SK-N-SH (cell line): ENCODE measurements around the gene ZNF319. TPM values are rescaled to one million over a fixed set of nuclear protein-coding genes. Genes with fewer than 3 reads are reported as not detected.

Experiments
- CTCF ChIA-PET: fragments of 300-600, 350-600 bp; formaldehyde crosslinking; extraction: SDS; loops from one replicate; lab custom pipeline; 2021; lab: Yijun Ruan, JAX
- POLR2A ChIA-PET: fragments of 350-600 bp; sonication (Branson Sonifier 250); formaldehyde crosslinking; extraction: SDS; loops from one replicate; lab custom pipeline; 2020; ENCODE audit warnings: antibody characterized with exemption, inconsistent platforms; lab: Yijun Ruan, JAX
- DNase-seq: peaks from one replicate; pipeline ENCODE4 v3.0.0; 2012
- H2AFZ ChIP-seq: fragments of 200-600 bp; sonication (generic); 2 replicates; pipeline ENCODE4 v1.8.1; 2016; ENCODE audit warnings: antibody characterized with exemption, mild to moderate bottlenecking, low read depth
- H3F3A ChIP-seq: fragments of 200-600 bp; sonication (generic); replicated peaks from 2 replicates; pipeline ENCODE3; 2016; ENCODE audit warnings: antibody characterized with exemption, mild to moderate bottlenecking; ENCODE audit not compliant: insufficient read depth
- H3K27ac ChIP-seq, 2 experiments: fragments of 200-500 bp in 1 of 2; fragments of 200-600 bp in 1 of 2; sonication (Bioruptor generic) in 1 of 2; sonication (generic), shearing (Covaris generic) in 1 of 2; 2 replicates each; pipeline versions ENCODE4 v1.5.1 to v1.6.1; 2014 to 2016; ENCODE audit warnings: low read depth in 2 of 2, inconsistent platforms in 1 of 2, low read length in 1 of 2, mild to moderate bottlenecking in 1 of 2, mixed read lengths in 1 of 2
- H3K27me3 ChIP-seq: fragments of 200-600 bp; sonication (generic), shearing (Covaris generic); 2 replicates; pipeline ENCODE4 v1.6.1; 2016; ENCODE audit warnings: mixed run types; ENCODE audit not compliant: insufficient read depth
- H3K36me3 ChIP-seq, 2 experiments: fragments of 200-500 bp in 1 of 2; fragments of 200-600 bp in 1 of 2; sonication (Bioruptor generic) in 1 of 2; sonication (generic) in 1 of 2; replicated peaks in 1 of 2; 2 replicates each; pipeline versions ENCODE3 to v1.5.1; 2014 to 2016; ENCODE audit warnings: low read length in 1 of 2, mild to moderate bottlenecking in 1 of 2; ENCODE audit not compliant: insufficient read depth in 2 of 2, control insufficient read depth in 1 of 2
- H3K4me1 ChIP-seq, 2 experiments: fragments of 200-500 bp in 1 of 2; fragments of 200-600 bp in 1 of 2; sonication (Bioruptor generic) in 1 of 2; sonication (generic), shearing (Covaris generic) in 1 of 2; 2 replicates each; pipeline versions ENCODE4 v1.5.1 to v1.6.1; 2014 to 2016; ENCODE audit warnings: low read depth in 1 of 2, low read length in 1 of 2, mixed run types in 1 of 2; ENCODE audit not compliant: insufficient read depth in 2 of 2, control insufficient read depth in 1 of 2
- H3K4me2 ChIP-seq: fragments of 200-600 bp; sonication (generic), shearing (Covaris generic); 2 replicates; pipeline ENCODE4 v1.6.1; 2017; ENCODE audit warnings: mixed run types
- H3K4me3 ChIP-seq, 2 experiments: fragments of 200-500 bp in 1 of 2; fragments of 200-600 bp in 1 of 2; sonication (Bioruptor generic) in 1 of 2; sonication (generic), shearing (Covaris generic) in 1 of 2; 2 replicates each; pipeline versions ENCODE4 v1.5.1 to v1.8.1; 2014 to 2016; ENCODE audit warnings: low read depth in 2 of 2, inconsistent platforms in 1 of 2, low read length in 1 of 2, mild to moderate bottlenecking in 1 of 2, mixed read lengths in 1 of 2, moderate library complexity in 1 of 2
- H3K79me2 ChIP-seq: fragments of 200-600 bp; sonication (generic); 2 replicates; pipeline ENCODE4 v1.8.1; 2017; ENCODE audit warnings: mild to moderate bottlenecking; ENCODE audit not compliant: insufficient read depth
- H3K9ac ChIP-seq: fragments of 200-600 bp; sonication (generic); 2 replicates; pipeline ENCODE4 v1.6.1; 2017; ENCODE audit warnings: mixed run types
- H3K9me2 ChIP-seq: fragments of 200-600 bp; sonication (generic); 2 replicates; pipeline ENCODE4 v1.6.1; 2017; ENCODE audit warnings: mixed run types
- H3K9me3 ChIP-seq: fragments of 200-600 bp; sonication (generic); 2 replicates; pipeline ENCODE4 v1.6.1; 2017; ENCODE audit warnings: mixed run types, mild to moderate bottlenecking, moderate library complexity
- H4K20me1 ChIP-seq: fragments of 200-600 bp; sonication (generic); 2 replicates; pipeline ENCODE4 v1.6.1; 2017; ENCODE audit warnings: mild to moderate bottlenecking, mixed run types; ENCODE audit not compliant: insufficient read depth
- CHD2 ChIP-seq: fragments of 150-350 bp; IDR thresholded peaks from 2 replicates; pipeline ENCODE4 v1.6.1; 2018; ENCODE audit warnings: low read length; ENCODE audit not compliant: partially characterized antibody
- ELF1 ChIP-seq: IDR thresholded peaks from 2 replicates; pipeline ENCODE4 v1.4.0; 2012
- EP300 ChIP-seq, 2 experiments: IDR thresholded peaks; 2 replicates each; pipeline versions ENCODE4 v1.4.0 to v1.6.1; 2012; ENCODE audit warnings: borderline replicate concordance in 1 of 2, low read depth in 1 of 2, low read length in 1 of 2
- FOSL2 ChIP-seq: IDR thresholded peaks from 2 replicates; pipeline ENCODE4 v1.4.0; 2012; ENCODE audit warnings: low read depth, mild to moderate bottlenecking, moderate library complexity, borderline replicate concordance
- FOXJ3 ChIP-seq: sonication (generic); formaldehyde crosslinking; IDR thresholded peaks from 2 replicates; pipeline ENCODE4 v1.5.1; 2020; ENCODE audit warnings: mild to moderate bottlenecking, missing genetic modification reagents
- FOXM1 ChIP-seq: IDR thresholded peaks from 2 replicates; pipeline ENCODE4 v1.4.0; 2012; ENCODE audit warnings: low read depth, mild to moderate bottlenecking
- GABPA ChIP-seq: IDR thresholded peaks from 2 replicates; pipeline ENCODE4 v1.4.0; 2012; ENCODE audit warnings: low read depth, mild to moderate bottlenecking
- GATA2 ChIP-seq: sonication (generic); formaldehyde crosslinking; IDR thresholded peaks from 2 replicates; pipeline ENCODE4 v1.5.0; 2020; ENCODE audit warnings: mild to moderate bottlenecking, missing genetic modification reagents
- IRF3 ChIP-seq: fragments of 150-350 bp; IDR thresholded peaks from 2 replicates; pipeline ENCODE4 v1.6.1; 2016; ENCODE audit warnings: mild to moderate bottlenecking, low read depth, low read length
- JUND ChIP-seq: IDR thresholded peaks from 2 replicates; pipeline ENCODE4 v1.4.0; 2012
- MEF2A ChIP-seq: IDR thresholded peaks from 2 replicates; pipeline ENCODE4 v1.4.0; 2012; ENCODE audit warnings: low read depth, borderline replicate concordance
- NRF1 ChIP-seq: IDR thresholded peaks from 2 replicates; pipeline ENCODE4 v1.6.1; 2012; ENCODE audit warnings: low read depth, mild to moderate bottlenecking, low read length
- RAD21 ChIP-seq: IDR thresholded peaks from 2 replicates; pipeline ENCODE4 v1.6.1; 2012; ENCODE audit warnings: mild to moderate bottlenecking, low read length
- RFX5 ChIP-seq: IDR thresholded peaks from 2 replicates; pipeline ENCODE4 v1.6.1; 2012; ENCODE audit warnings: mild to moderate bottlenecking, improper control_type of control experiment, low read length
- SMC3 ChIP-seq: IDR thresholded peaks from 2 replicates; pipeline ENCODE4 v1.6.1; 2012; ENCODE audit warnings: low read depth, low read length, improper control_type of control experiment
- TAF1 ChIP-seq: IDR thresholded peaks from 2 replicates; pipeline ENCODE4 v1.6.1; 2012; ENCODE audit warnings: low read depth, mild to moderate bottlenecking, low read length, moderate library complexity, borderline replicate concordance
- YY1 ChIP-seq: IDR thresholded peaks from 2 replicates; pipeline ENCODE4 v1.4.0; 2012; ENCODE audit warnings: low read depth, mild to moderate bottlenecking
- ZBTB33 ChIP-seq: IDR thresholded peaks from 2 replicates; pipeline ENCODE4 v1.4.0; 2012; ENCODE audit warnings: low read depth, borderline replicate concordance
- WGBS: methylation state at CpG from one replicate; pipeline ENCODE4 v1.1.6; 2017; ENCODE audit warnings: low lambda C conversion rate; 5-methylcytosine and 5-hydroxymethylcytosine counted together
- polyA plus RNA-seq, 3 experiments: library from polyadenylated mRNA; depleted of rRNA; stranded (reverse); fragments of >200 nt; gene quantifications; 2 replicates each; pipeline ENCODE4 v1.2.3, GENCODE V29; 2012

Gene ZNF319
- polyA plus RNA-seq, 1 of the 3 experiments (the other 2 are of a cell fraction) = 7.6 TPM

- no peaks in the 10 kb centered on the region for H3K36me3 ChIP-seq
- no peaks in the 10 kb centered on the region for H3K9me3 ChIP-seq
- peaks cover 0 to 3% of the 10 kb centered on the region in 2 experiments; a peak in 1 of 4 replicates for H3K4me1 ChIP-seq
- H2AFZ ChIP-seq = no peak overlapping the region
- H3K9ac ChIP-seq = no peak overlapping the region
- H4K20me1 ChIP-seq = no peaks in the 10 kb centered on the region
- no peaks in the 10 kb centered on the region for H3F3A ChIP-seq
- no peaks in the 10 kb centered on the region for H3K9me2 ChIP-seq
- 76% methylated on average over 13 of the region's 13 CpGs for WGBS
- TF ChIP-seq SMC3 = no peak
- no peak overlapping the region for H3K4me3 ChIP-seq
- no peaks in the 10 kb centered on the region; the same call in 1 of the 2 replicates for H3K27me3 ChIP-seq
- no peak overlapping the region for H3K4me2 ChIP-seq
- no peak for DNase-seq
- ChIA-PET CTCF (interaction anchor here (0.9 to 1.1 kb wide), 2 partner anchors 9 to 29 kb away, joined by 3 read pairs; no protein-coding TSS in a partner anchor), POLR2A (no interaction called here)
- no peaks in the 10 kb centered on the region for H3K79me2 ChIP-seq
- no peak overlapping the region for H3K27ac ChIP-seq
Measured at GRCh38 chr16:57970319-57970718, 30.2 kb downstream of the ZNF319 start.

GRCh38 chr16:57969451-57970123, 30.9 kb downstream of the ZNF319 start:
- TF ChIP-seq ELF1 (no peak), IRF3 (no peak), EP300 (IDR thresholded peaks at IDR 0.05; ENCODE audit: borderline replicate concordance in 1 of 2, low read depth in 1 of 2, low read length in 1 of 2) (no peak), TAF1 (no peak), FOXM1 (no peak), JUND (no peak), GABPA (no peak), RAD21 (no peak)

GRCh38 chr16:57967916-57968315, 32.6 kb downstream of the ZNF319 start:
- Histone ChIP-seq H3K4me2 (no peak overlapping the region), H3K4me3 (no peak overlapping the region)
- no peak for TF ChIP-seq NRF1
- no peak for TF ChIP-seq CHD2
- TF ChIP-seq JUND = no peak
- TF ChIP-seq RFX5 = no peak
- TF ChIP-seq EP300 (IDR thresholded peaks at IDR 0.05; ENCODE audit: borderline replicate concordance in 1 of 2, low read depth in 1 of 2, low read length in 1 of 2) = no peak
- no peak for TF ChIP-seq TAF1
- no peak for TF ChIP-seq FOXJ3 (CRISPR knock-in tag)
- TF ChIP-seq ZBTB33 = no peak
- no peak for TF ChIP-seq YY1
- TF ChIP-seq FOSL2 = no peak
- TF ChIP-seq IRF3 = no peak
- no peak for TF ChIP-seq GABPA
- no peak for TF ChIP-seq GATA2
- no peak for TF ChIP-seq MEF2A

More at GRCh38 chr16:57969451-57970123, 30.9 kb downstream of the ZNF319 start:
- Histone ChIP-seq H3F3A (no peaks in the 10 kb centered on the region), H3K4me1 (peaks cover 0 to 3% of the 10 kb centered on the region in 2 experiments; a peak in 1 of 4 replicates), H3K4me2 (no peak overlapping the region), H3K9ac (no peak overlapping the region), H3K79me2 (no peaks in the 10 kb centered on the region), H3K27ac (no peak overlapping the region), H3K9me2 (no peaks in the 10 kb centered on the region), H3K36me3 (no peaks in the 10 kb centered on the region), H2AFZ (no peak overlapping the region), H3K27me3 (no peaks in the 10 kb centered on the region; the same call in 1 of the 2 replicates), H3K4me3 (no peak overlapping the region), H4K20me1 (no peaks in the 10 kb centered on the region), H3K9me3 (no peaks in the 10 kb centered on the region)
- ChIA-PET CTCF (interaction anchor here (0.9 kb wide), 1 partner anchor 10 kb away, joined by 3 read pairs; no protein-coding TSS in a partner anchor), POLR2A (no interaction called here)
- DNase-seq = no peak
- 47% methylated on average over 10 of the region's 10 CpGs for WGBS

More at GRCh38 chr16:57967916-57968315, 32.6 kb downstream of the ZNF319 start:
- H2AFZ ChIP-seq = no peak overlapping the region
- H3K36me3 ChIP-seq = no peaks in the 10 kb centered on the region
- no peaks in the 10 kb centered on the region for H3K9me2 ChIP-seq
- no peaks in the 10 kb centered on the region for H3F3A ChIP-seq
- ChIA-PET POLR2A (no interaction called here), CTCF (interaction anchor here (1.5 kb wide), 1 partner anchor 10 kb away, joined by 4 read pairs; no protein-coding TSS in a partner anchor)
- H3K27me3 ChIP-seq = no peaks in the 10 kb centered on the region; the same call in 1 of the 2 replicates
- H3K9ac ChIP-seq = no peak overlapping the region
- no peaks in the 10 kb centered on the region for H3K9me3 ChIP-seq
- no peaks in the 10 kb centered on the region for H3K79me2 ChIP-seq
- no peak for DNase-seq
- no peak overlapping the region for H3K27ac ChIP-seq
- no peaks in the 10 kb centered on the region for H4K20me1 ChIP-seq
- peaks cover 0 to 3% of the 10 kb centered on the region in 2 experiments; a peak in 1 of 4 replicates for H3K4me1 ChIP-seq
